ENCODE results near the gene MRPL2. TPM values are rescaled to one million over a fixed set of nuclear protein-coding genes. Genes with fewer than 3 reads are reported as not detected.

MRPL2 gene
- total and polyA plus RNA-seq, 2 of the 8 experiments (the other 6 are each of a cell fraction or from before 2014, with no cell fraction given), result 58.7 to 99.9 TPM

GRCh38 chr6:43013843-43014433, 45.3 kb downstream of the MRPL2 start, which contains the start of the genes KLHDC3 and MEA1 (continued):
- TF ChIP-seq SIX5 (IDR thresholded peaks at IDR 0.05; ENCODE audit: low read depth, low read length) (peak; percentile 80), EP300 (IDR thresholded peaks at IDR 0.05; ENCODE audit: borderline replicate concordance in 1 of 2, low read depth in 2 of 2, low read length in 2 of 2) (peak in 1 of 2 experiments; percentile 23; a peak in 1 of 3 replicates), MAX (IDR thresholded peaks at IDR 0.05) (peak; percentile 99), E2F6 (IDR thresholded peaks at IDR 0.05) (no peak), BACH1 (IDR thresholded peaks at IDR 0.05; ENCODE audit: low read length) (no peak), RBBP5 (IDR thresholded peaks at IDR 0.05; ENCODE audit: borderline replicate concordance, low read depth, low read length) (peak; percentile 87), CBX8 (IDR thresholded peaks at IDR 0.05; ENCODE audit: borderline replicate concordance, low read depth, low read length) (no peak), GABPA (IDR thresholded peaks at IDR 0.05; ENCODE audit: borderline replicate concordance, insufficient read depth, low read length) (no peak; the same call in 1 of the 2 replicates), CHD2 (IDR thresholded peaks at IDR 0.05; ENCODE audit: low read length) (no peak; the same call in 1 of the 2 replicates), FOSL1 (IDR thresholded peaks at IDR 0.05; ENCODE audit: insufficient read depth, low read depth, low read length) (no peak), GTF2F1 (IDR thresholded peaks at IDR 0.05; ENCODE audit: borderline replicate concordance, low read depth, low read length) (no peak), KDM4A (IDR thresholded peaks at IDR 0.05; ENCODE audit: low read depth, low read length, severe bottlenecking) (peak; percentile 47), SRF (IDR thresholded peaks at IDR 0.05; ENCODE audit: low read depth, low read length) (peak; percentile 33; the same call in 1 of the 2 replicates), MAFK (IDR thresholded peaks at IDR 0.05; ENCODE audit: low read depth, low read length) (no peak), ASH2L (IDR thresholded peaks at IDR 0.05; ENCODE audit: low read length) (peak; percentile 97), HDAC6 (IDR thresholded peaks at IDR 0.05; ENCODE audit: low read depth, low read length) (no peak), POLR2AphosphoS5 (IDR thresholded peaks at IDR 0.05; ENCODE audit: low read depth, low read length) (no peak), BCL11A (IDR thresholded peaks at IDR 0.05; ENCODE audit: low read depth in 2 of 2, low read length in 2 of 2) (no peak), SP4 (IDR thresholded peaks at IDR 0.05; ENCODE audit: low read length) (peak; percentile 96; the same call in 1 of the 2 replicates), PHF8 (conservative IDR thresholded peaks at IDR 0.05; ENCODE audit: low read depth, low read length) (0 out of 2 replicates have a peak, but pooled peaks have one; percentile 14), CHD1 (IDR thresholded peaks at IDR 0.05; ENCODE audit: low read depth, low read length) (no peak), SIN3A (conservative IDR thresholded peaks at IDR 0.05 in 1 of 2, IDR thresholded peaks at IDR 0.05 in 1 of 2; ENCODE audit: low read depth in 1 of 2, low read length in 2 of 2) (peak; percentile 84 to 98), EGR1 (IDR thresholded peaks at IDR 0.05; ENCODE audit: borderline replicate concordance, low read depth, low read length) (peak; percentile 79), SP1 (IDR thresholded peaks at IDR 0.05; ENCODE audit: low read depth, low read length) (no peak; the same call in 1 of the 2 replicates), JUN (IDR thresholded peaks at IDR 0.05; ENCODE audit: low read depth, low read length) (no peak)
